ENCODE measurements around the gene TEX13D. TPM values are rescaled to one million over a fixed set of nuclear protein-coding genes. Genes with fewer than 3 reads are reported as not detected.

The TEX13D gene
- polyA plus RNA-seq, 1 experiment, result not detected

GRCh38 chrX:124343016-124343415 is 10.6 kb downstream of the TEX13D start:
- Histone ChIP-seq H3K36me3 (ENCODE audit: control insufficient read depth, insufficient read depth, low read length) (no peaks in the 10 kb centered on the region), H3K4me3 (ENCODE audit: low read depth, low read length) (no peak overlapping the region), H3K27me3 (ENCODE audit: control insufficient read depth, insufficient read depth, low read length) (no peaks in the 10 kb centered on the region)
- TF ChIP-seq CTCF (IDR thresholded peaks at IDR 0.05; ENCODE audit: insufficient read depth, low read depth, low read length), result no peak
- CTCF ChIA-PET, result no interaction called here
- DNase-seq (ENCODE audit: low read depth), result no peak
- POLR2A ChIA-PET, result no interaction called here

- POLR2A ChIA-PET, result no interaction called here
- CTCF ChIA-PET, result no interaction called here
- Histone ChIP-seq H3K27me3 (ENCODE audit: control insufficient read depth, insufficient read depth, low read length) (no peaks in the 10 kb centered on the region), H3K4me3 (ENCODE audit: low read depth, low read length) (no peak overlapping the region), H3K36me3 (ENCODE audit: control insufficient read depth, insufficient read depth, low read length) (no peaks in the 10 kb centered on the region)
- DNase-seq (ENCODE audit: low read depth), result no peak
- no peak for TF ChIP-seq CTCF (IDR thresholded peaks at IDR 0.05; ENCODE audit: insufficient read depth, low read depth, low read length)
Observed at GRCh38 chrX:124344246-124344645, 11.8 kb downstream of the TEX13D start.

GRCh38 chrX:124346117-124346876 is 13.8 kb downstream of the TEX13D start, which contains the start of gene SH2D1A:
TSS of gene SH2D1A (plus strand) at chrX:124346563. CDS start at chrX:124346643, 80 bp downstream.
- POLR2A ChIA-PET, result no interaction called here
- DNase-seq (ENCODE audit: low read depth), result no peak
- CTCF ChIA-PET, result no interaction called here
- no peaks in the 10 kb centered on the region for H3K36me3 ChIP-seq (ENCODE audit: control insufficient read depth, insufficient read depth, low read length)
- H3K4me3 ChIP-seq (ENCODE audit: low read depth, low read length), result no peak within 1 kb of the TSS
- no peak for TF ChIP-seq CTCF (IDR thresholded peaks at IDR 0.05; ENCODE audit: insufficient read depth, low read depth, low read length)
- H3K27me3 ChIP-seq (ENCODE audit: control insufficient read depth, insufficient read depth, low read length), result no peaks in the 10 kb centered on the region

- DNase-seq (ENCODE audit: low read depth), result no peak
- Histone ChIP-seq H3K36me3 (ENCODE audit: control insufficient read depth, insufficient read depth, low read length) (no peaks in the 10 kb centered on the region), H3K4me3 (ENCODE audit: low read depth, low read length) (no peak overlapping the region), H3K27me3 (ENCODE audit: control insufficient read depth, insufficient read depth, low read length) (no peaks in the 10 kb centered on the region)
- POLR2A ChIA-PET, result no interaction called here
- CTCF ChIA-PET, result no interaction called here
- TF ChIP-seq CTCF (IDR thresholded peaks at IDR 0.05; ENCODE audit: insufficient read depth, low read depth, low read length), result no peak
Observed at GRCh38 chrX:124346877-124347241, 14.4 kb downstream of the TEX13D start.

GRCh38 chrX:124347242-124347641 is 14.8 kb downstream of the TEX13D start:
- Histone ChIP-seq H3K36me3 (ENCODE audit: control insufficient read depth, insufficient read depth, low read length) (no peaks in the 10 kb centered on the region), H3K4me3 (ENCODE audit: low read depth, low read length) (no peak overlapping the region), H3K27me3 (ENCODE audit: control insufficient read depth, insufficient read depth, low read length) (no peaks in the 10 kb centered on the region)
- TF ChIP-seq CTCF (IDR thresholded peaks at IDR 0.05; ENCODE audit: insufficient read depth, low read depth, low read length), result no peak
- DNase-seq (ENCODE audit: low read depth), result no peak
- ChIA-PET CTCF (no interaction called here), POLR2A (no interaction called here)
